HK-2 (cell line): ENCODE measurements around the gene ZNF90.
"Not testable (repeated sequence)": the region's sequence is repeated elsewhere in the genome, so short reads cannot be mapped to it uniquely, and the experiment has no call there.

Experiments
- DNase-seq: peaks from one replicate; pipeline ENCODE4 v3.0.0-alpha.2; 2018; ENCODE audit not compliant: unreplicated experiment

The ZNF90 gene

DNA sequence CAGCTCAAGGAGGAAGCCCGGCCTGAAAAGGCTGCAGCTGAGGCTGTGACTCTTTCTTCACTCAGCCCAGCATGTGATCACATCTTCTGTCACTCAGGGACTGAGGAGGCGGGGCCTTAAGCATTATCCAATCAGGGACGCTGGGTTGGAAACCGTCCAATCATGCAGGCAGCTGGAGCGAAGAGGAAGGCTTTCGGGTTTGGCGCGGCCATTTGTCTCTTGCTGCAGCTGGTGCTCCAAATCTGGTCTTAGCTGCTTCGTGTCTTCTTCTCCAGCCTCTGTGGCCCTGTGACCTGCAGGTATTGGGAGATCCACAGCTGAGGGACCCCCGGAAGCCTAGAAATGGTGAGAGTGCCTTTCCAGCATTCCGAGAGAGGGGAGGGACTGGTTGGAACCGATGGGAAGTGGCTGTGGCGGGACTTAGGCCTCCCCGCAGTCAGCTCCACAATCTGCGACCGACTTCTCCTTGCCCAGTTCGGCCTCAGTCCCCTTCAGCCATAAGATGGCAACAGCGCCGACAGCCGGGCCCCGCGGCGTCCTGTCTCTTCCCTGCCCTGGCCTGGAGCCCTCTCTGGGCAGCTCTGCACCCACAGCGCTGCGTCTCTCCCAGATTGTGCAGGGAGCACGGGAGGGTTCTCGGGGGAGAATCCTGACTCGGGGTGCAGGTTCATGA lies at the start of gene ZNF90:
Gene ZNF90, plus strand, starts transcription at position 210 of the 673 bp plus-strand sequence. Its CDS starts 133 bp downstream, at position 343.
- DNase-seq: peak; percentile 95

DNA sequence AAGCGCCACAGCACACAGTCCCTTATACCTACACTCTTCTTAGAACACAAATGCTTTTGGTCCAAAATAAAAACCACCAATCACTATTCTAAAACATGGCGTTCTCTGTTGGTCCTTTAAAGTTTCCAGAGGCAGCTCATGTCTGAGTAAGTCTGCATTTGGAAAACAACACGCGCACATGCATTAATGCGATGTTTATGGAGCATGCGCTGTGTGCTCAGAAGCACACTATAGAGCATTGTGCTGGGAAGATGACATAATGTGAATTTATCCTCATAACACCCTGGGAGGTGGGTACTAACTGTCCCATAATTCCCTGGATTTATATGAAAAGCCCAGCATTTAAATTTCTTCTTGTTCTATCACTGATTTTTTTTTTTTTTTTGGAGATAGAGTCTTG lies 49.2 kb upstream of the ZNF90 start:
- no peak for DNase-seq

DNA sequence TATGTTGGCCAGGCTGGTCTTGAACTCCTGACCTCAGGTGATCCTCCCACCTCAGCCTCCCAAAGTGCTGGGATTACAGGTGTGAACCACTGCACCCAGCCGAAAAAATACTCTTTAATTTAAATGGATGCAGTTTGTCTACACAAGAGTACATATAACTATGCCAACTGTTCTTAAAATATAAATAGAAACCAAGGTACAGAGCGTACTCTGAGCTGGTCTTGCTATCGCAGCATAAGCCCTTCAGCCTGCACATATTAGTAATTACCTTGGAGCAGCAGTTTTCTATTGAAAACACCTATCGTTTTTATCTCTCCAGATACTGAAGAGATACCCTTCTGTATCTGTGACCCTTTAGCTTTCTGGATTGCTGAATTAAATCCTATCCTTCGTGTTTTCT lies 41.9 kb upstream of the ZNF90 start:
- no peak for DNase-seq

DNA sequence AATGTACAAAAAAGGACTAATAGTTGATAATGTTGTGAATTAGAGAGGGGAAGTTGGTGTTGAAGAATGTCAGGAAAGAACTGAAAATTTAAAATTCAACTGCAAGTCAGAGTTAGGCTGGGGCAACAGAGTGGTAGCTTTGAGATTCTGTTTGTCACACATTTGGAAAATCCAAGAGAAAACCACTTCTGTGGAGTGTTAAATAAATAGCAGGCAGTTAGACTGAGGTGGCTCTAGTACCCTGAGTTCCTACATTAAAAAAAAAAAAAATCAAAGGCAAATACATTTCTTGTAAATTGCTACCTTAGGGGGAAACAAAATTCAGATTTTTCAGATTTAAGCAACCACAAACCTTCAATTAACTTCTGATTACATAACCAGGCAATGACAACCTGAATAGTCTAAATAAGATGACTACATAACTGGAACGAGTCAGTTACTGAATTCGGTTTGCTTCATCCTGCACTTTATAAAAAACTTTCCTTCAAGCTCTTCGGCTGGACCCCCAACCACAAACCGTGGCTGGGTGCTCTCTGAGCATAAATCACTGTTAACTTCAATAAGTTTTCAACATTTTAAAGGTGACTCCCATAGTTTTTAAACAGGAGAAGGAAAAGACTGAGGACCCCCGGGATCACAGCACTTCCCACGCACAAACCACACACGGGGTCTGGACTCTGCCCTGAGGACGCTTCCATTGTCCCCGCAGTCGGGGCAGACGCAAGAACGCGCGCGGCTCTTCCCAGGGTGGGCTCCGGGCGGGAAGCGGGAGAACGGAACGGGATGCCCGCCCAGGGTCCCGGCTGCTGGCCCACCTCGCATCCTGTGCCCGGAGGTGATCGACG lies 39.2 kb upstream of the ZNF90 start:
- no peak for DNase-seq

DNA sequence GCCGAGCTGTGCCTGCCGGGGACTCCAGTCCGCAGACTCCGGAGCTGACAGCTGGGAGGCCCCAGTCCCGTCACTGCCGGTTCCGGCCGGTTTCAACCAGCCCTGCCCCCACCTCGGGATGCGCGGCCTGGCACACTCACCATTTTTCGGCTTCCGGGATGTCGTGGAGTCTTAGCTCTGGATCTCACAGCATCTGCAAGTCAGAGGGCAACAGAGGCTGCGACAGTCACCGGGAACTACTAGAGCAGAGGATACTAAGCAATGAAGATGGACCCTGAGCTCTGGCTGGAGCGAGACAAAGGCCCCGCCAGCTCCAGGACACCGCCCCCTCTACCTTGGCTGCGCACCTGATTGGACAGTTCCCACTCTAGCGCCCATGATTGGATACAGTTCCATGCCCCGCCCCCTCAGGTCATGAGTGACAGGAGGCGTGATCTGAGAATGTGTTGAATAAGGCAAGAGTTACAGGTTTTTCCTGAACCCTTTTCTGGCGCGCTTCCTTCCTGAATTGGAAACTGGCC lies 38.5 kb upstream of the ZNF90 start, which contains the start of gene ZNF682:
Gene ZNF682, minus strand, starts transcription at position 303 of the 521 bp plus-strand sequence. Its CDS starts 160 bp downstream, at position 143.
- peak; percentile 95 for DNase-seq

DNA sequence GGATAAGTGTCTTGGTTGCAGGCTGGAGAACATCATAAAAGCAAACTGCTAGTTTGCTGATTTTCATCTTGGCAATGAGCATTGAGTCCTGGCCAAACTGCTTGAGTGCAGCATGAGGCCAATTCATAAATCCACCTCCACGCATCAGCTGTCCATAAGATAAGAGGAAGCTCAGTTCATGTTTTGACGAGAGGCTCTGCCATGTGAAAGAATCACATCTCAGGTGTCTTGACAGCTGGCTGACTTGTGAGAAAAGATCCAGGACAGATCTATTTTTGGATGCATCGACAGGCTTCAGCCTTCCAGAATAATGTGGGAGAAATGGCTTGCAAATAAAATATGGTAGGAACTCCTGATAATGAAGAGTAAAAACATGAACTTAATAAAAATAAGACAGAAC lies 33.1 kb upstream of the ZNF90 start:
- no peak for DNase-seq

DNA sequence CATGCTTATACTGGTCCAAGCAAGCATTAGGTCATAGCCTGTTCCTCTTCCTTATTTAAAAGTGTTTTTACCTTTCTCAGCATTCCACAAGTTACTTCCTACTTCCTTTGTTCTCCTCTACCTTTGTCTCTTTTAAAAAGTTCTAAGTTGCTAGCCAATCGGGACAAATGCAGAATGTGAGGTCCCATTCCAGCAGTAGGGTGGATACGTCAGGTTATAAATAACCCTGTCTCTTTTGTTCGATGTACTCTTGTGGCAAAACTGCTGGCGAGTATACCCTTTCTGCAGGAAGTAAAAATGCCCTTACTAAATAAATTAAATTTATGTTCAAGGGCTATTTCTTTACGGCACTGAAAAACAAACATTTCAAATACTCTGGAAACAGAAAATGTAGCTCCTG lies 32.1 kb upstream of the ZNF90 start:
- DNase-seq: not testable (repeated sequence)

DNA sequence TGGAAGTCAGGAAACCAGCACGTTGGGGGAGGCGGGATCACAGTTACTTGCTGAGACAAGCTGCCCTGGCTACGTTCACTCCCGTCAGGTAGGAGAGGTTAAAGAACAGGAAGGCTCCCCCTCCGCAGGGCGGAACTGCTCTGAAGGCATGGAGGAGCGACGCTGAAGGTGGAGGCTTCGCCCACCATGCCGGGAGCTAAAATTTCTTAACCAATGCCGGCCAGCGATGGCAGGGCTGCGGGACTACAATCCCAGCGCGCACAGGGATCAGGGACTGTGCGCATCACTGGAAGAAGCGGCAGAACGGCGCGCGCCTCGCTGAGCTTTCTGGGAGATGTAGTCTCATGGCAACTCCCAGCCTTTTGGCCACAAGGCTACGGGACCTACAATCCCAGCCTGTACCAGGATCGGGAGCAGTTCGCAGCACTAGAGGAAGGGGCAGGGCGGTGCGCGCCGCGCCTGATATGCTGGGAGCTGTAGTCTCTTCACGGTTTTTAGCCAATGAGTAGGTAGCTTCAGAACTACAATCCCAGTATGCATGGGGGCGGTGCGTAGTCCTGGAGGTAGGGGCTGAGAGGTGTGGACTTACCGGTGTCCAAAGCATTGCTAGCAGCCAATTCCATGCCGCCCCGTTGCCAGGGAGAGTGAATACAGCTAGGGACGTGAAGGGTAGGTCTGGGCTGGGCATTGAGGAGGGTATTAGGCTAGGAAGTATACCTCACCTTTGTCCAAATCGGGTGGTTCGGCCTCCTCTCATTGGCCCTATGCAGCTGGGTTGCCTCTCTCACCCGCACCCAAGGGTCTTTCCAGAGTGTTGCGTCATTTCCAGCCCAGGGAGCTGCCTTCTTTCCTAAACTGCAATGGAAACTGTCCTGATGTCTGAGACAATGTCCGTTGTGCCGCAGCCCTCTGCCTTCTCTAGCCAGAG lies 25.7 kb upstream of the ZNF90 start:
- DNase-seq: peak; percentile 97

DNA sequence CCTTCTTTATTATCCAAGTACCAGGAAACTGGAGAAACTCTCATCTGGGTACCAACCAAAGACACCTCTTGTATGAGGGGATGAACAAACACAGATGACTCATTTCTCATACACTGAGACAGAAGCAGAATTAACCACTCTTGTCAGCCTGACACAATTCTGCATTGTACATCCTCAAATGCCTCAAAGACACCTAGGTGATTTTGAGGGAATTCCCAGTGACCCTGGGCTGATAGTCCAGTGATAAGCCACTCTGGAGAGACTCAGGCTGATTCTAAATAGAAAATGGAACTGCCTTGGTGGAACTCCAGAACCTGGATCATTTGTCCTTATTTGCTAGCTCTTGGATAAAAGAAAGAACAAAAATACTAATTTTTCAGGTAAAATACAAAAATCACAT lies 19.1 kb upstream of the ZNF90 start:
- DNase-seq: not testable (repeated sequence)

DNA sequence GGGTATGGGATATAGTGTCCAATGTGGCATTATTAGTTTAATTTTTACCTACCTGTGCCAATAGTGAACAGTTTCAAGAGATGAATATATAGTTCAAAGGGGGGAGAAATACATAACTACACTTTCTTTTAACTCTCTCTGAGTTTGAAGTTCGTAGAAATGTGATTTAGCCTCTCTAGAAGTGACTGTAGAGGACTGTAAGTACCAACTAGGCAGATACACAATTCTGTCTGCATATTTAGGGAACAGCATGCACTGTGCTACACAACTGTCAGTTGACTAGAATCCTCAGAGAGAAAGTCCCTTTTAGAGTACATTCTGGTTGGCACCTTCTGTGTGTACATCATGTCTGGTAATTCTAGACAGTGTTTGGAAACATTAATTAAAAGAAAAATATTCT lies 17.5 kb upstream of the ZNF90 start:
- no peak for DNase-seq

DNA sequence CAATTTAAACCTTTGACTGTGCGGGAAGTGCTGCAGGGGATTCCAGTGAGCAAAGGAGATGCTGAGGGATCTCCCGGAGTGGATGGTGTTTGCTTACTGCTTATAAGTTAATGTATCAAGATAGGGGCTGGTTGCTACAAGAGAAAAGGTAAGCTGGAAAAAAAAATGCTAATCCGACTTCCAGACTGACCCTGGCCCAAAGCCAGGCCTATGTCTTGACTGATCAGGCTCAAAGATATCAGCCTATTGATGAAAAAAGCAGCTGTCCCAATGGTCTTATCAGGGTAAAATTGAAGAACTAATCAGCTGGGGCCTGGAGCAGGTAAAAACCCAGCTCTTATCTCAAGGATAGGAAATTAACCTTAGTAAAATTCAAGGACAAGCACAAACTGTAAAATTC lies 10.9 kb upstream of the ZNF90 start:
- no peak for DNase-seq

DNA sequence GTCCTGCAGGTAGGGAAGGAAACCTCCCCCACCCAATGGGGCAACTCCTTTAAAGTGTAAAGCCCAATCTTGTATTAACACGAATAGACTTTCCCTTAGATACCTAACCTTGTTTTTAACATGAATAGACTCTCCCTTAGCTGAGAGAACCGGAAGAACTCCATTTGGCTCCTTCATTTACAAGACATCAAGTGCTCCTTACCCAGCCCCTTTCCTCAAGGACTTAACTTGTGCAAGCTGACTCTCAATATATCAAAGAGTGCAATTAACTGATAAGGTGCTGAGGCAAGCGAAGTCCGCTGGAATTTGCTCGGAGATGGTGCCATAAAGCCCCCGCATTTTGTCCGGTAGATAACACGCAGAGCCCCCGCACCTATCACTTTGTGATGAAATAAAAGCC lies 9.9 kb upstream of the ZNF90 start:
- DNase-seq: no peak

DNA sequence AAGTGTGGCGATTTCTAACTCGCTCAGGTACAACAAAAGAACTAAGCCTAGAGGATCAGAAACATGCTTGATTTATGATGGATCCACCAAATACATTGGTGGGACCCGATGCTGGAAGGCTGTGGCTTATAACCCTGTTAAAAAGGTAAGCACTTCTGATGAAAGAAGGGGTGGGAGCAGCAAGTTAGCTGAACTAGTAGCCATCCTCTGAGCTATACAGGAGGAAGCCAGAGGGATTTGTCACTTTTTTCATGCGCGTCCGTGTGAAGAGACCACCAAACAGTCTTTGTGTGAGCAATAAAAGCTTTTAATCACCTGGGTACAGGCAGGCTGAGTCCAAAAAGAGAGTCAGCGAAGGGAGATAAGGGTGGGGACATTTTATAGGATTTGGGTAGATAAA lies 9.2 kb upstream of the ZNF90 start:
- DNase-seq: not testable (repeated sequence)

DNA sequence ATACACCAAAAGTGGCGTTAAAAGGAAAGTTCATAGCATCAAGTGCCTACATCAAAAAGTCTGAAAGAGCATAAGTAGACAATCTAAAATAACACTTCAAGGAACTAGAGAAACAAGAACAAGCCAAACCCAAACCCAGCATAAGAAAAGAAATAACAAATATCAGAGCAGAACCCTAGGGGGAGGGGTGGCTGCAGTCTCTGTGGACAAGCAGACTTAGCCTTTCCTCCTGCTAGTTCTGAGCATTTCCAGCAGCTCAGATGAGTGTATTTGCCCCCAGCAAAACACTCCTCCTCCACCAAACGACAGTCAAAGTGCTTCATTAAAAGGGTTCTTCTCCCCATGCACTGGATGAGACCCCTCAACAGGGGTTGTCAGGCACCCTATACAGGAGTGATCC lies 7.1 kb upstream of the ZNF90 start:
- DNase-seq: no peak

DNA sequence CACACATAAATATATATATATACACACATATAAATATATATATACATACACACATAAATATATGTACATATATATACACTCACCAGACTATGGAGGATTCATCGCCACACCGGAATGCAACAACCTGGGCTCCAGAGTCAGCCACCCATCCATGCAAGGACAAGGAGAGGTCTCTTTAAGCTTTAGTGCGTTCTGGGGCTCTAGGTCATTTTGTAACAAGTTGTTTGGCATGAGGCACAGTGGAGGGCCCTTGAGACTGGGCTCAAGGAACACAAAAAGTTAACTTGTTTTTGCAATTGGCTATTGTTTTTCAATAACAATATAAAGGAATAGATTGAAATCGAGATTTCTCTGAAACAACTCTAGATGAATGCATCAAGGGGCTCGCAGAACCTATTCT lies 4.9 kb upstream of the ZNF90 start:
- no peak for DNase-seq

DNA sequence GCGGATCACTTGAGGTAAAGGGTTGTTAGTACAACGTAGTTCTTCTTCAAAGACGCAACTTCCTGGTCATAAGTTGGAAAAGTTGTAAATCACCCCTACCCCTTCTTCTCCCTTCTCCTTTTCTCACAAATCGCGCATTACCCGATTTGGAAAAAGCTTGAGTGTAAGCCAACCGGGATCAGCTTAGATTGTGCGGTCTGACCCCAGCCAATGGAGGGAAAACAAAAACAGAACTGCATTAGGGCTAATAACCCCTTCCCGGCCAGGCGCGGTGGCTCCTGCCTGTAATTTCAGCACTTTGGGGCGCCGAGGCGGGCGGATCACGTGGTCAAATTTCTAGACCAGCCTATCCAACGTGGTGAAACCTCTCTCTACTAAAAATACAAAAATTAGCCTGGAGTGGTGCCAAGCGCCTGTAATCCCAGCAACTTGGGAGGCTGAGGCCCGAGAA lies 806 bp downstream of the ZNF90 start:
- peak; percentile 39 for DNase-seq

DNA sequence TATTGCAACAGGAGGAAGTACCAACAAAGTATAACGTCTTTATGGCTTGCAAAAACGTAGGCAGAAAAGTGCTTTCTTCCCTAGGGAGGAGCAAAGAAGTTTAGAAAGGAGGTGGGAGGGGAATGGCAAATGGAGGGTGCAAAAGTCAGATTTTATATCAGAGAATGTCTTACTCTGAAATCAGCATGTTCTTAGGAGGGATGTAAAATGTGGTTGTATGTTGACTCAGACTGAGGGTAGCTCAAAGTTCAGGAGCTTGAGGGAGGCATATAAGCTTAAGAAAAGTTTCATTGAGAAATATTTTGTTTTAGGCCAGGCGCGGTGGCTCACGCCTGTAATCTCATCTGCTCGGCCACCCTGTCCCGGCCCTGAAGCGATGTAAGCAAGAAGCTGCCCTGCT lies 1.7 kb downstream of the ZNF90 start:
- DNase-seq: no peak

DNA sequence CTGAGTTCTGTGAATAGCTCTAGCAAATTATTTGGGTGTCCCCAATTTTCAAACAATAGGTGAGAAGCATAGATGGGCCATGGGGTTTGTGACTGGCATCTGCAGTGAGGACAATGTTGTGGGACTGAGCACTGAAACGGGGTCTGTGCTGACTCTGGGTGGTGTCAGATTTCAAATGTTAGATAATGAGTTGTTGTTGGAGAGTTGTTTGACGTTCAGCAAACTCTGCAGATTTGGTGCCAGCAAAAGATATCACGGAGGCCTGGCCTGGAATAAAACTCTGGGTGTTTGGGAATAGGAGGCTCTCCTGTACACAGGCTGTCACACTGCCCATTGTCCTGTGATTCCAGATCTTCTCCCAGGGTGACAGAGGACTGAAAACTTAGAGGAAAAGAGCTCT lies 2.9 kb downstream of the ZNF90 start:
- no peak for DNase-seq

DNA sequence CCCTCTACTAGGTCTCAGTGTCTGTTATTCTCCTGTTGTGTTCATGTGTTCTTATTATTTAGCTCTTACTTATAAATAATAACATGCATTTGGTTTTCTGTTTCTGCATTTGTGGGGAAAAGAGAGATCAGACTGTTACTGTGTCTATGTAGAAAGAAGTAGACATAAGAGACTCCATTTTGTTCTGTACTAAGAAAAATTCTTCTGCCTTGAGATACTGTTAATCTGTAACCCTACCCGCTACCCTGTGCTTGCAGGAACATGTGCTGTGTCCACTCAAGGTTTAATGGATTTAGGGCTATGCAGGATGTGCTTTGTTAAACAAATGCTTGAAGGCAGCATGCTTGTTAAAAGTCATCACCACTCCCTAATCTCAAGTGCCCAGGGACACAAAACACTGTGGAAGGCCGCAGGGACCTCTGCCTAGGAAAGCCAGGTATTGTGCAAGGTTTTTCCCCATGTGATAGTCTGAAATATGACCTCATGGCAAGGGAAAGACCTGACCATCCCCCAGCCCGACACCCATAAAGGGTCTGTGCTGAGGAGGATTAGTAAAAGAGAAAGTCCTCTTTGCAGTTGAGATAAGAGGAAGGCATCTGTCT lies 4.5 kb downstream of the ZNF90 start:
- DNase-seq: not testable (repeated sequence)

DNA sequence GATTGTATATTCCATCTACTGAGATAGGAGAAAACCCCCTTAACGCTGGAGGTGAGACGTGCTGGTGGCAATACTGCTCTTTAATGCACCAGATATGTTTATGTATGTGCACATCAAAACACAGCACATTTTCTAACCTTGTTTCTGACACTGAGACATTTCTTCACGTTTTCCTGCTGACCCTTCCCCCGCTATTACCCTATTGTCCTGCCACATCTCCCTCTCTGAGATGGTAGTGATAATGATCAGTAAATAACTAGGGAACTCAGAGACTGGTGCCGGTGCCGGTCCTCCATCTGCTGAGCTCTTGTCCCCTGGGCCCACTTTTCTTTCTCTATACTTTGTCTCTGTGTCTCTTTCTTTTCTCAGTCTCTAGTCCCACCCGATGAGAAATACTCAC lies 5.1 kb downstream of the ZNF90 start:
- not testable (repeated sequence) for DNase-seq

DNA sequence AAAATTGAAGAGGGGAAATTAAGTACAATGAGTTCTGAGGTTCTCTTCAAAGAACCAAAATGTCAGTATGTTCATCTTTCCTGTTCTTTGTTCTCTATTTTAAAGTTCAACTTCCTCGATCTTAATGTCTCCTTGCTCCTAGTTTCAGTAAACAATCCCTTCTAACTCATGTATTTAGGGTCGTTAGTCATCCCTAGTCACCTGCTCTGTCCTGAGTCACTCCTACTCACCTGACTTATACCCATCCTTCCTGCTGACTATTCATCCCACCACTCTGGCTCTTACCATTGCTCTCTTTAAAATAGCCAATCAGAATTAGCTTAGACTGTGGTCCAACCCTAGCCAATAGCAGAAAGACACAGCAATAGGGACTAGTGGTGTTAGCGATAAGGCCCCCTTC lies 24.3 kb downstream of the ZNF90 start:
- DNase-seq: no peak
